IPS-15b (cell line): ENCODE results near the gene TRDN.

Experiments
- H3K27me3 ChIP-seq: one replicate; pipeline ENCODE4 v1.6.1; 2013; ENCODE audit warnings: low read length; ENCODE audit not compliant: control insufficient read depth, insufficient read depth
- H3K36me3 ChIP-seq: one replicate; pipeline ENCODE4 v1.6.1; 2013; ENCODE audit warnings: low read length; ENCODE audit not compliant: control insufficient read depth, insufficient read depth
- H3K4me1 ChIP-seq: one replicate; pipeline ENCODE4 v1.6.1; 2013; ENCODE audit warnings: mild to moderate bottlenecking, low read length; ENCODE audit not compliant: control insufficient read depth, insufficient read depth
- H3K4me3 ChIP-seq: one replicate; pipeline ENCODE4 v1.5.1; 2013; ENCODE audit warnings: low read depth, low read length
- H3K9ac ChIP-seq: one replicate; pipeline ENCODE4 v1.6.1; 2013; ENCODE audit warnings: low read depth, mild to moderate bottlenecking, low read length
- H3K9me3 ChIP-seq: one replicate; pipeline ENCODE4 v1.6.1; 2013; ENCODE audit warnings: mild to moderate bottlenecking, low read length; ENCODE audit not compliant: control insufficient read depth, insufficient read depth

TRDN gene

DNA sequence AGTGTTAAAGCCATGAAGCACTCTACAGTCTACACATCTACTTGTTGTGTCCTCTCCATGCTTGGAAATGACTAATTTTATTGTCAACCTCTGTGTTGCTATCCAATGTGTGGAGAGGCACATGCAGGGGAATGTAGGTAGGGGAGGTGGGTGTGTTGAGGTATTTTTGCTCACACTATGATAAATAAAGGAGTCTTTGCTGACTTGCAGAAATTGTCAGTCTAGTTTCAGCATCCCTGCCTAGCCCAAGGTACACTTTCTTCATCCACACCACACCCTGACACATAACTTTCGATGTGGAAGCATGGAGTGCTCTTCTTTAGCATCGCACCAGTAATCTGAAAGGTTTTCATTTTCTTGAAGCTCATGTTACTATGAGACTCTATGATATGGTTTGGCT, 264.0 kb downstream of the TRDN start:
- Histone ChIP-seq H3K4me3 (no peak overlapping the region), H3K4me1 (no peaks in the 10 kb centered on the region), H3K9me3 (no peaks in the 10 kb centered on the region), H3K9ac (no peak overlapping the region), H3K27me3 (no peaks in the 10 kb centered on the region), H3K36me3 (no peaks in the 10 kb centered on the region)

DNA sequence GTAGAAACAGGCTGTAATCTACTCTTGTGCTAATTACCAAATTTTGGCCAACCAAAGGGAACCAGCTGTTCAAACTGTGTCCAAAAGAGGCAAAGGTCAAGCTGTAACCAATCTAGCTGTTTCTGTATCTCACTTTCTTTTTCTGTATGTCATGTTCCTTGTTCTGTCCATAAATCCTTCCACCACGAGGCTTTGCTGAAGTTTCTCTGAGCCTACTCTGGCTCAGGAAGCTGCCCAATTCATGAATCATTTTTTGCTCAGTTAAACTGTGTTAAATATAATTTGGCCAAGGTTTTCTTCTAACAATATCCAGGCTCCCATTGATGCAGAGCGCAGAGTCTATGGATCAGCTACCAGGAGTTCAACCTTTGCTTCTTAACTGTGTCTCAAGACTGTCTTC, 272.8 kb downstream of the TRDN start:
- Histone ChIP-seq H3K9me3 (no peaks in the 10 kb centered on the region), H3K36me3 (no peaks in the 10 kb centered on the region), H3K4me3 (no peak overlapping the region), H3K4me1 (no peaks in the 10 kb centered on the region), H3K27me3 (no peaks in the 10 kb centered on the region), H3K9ac (no peak overlapping the region)

DNA sequence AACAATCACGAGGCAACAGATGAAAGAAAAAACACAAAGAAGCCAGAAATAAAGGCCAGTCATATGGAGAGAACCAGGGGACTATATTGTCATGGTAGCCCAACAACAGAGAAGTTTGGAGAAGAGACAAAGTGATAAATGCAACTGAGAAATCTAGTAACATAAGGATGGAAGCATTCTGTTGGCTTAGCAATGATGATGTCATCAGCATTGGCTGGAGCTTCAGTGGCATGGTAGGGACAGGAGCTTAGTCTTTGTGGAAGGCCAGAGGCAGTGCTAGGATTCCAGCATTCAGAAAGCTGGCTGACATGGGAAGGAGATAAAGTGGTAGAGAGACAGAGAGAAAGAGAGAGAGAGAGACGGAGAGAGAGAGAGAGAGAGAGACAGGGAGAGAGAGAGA, 276.4 kb downstream of the TRDN start:
- H3K4me3 ChIP-seq, result no peak overlapping the region
- no peaks in the 10 kb centered on the region for H3K9me3 ChIP-seq
- no peaks in the 10 kb centered on the region for H3K4me1 ChIP-seq
- H3K9ac ChIP-seq, result no peak overlapping the region
- no peaks in the 10 kb centered on the region for H3K27me3 ChIP-seq
- no peaks in the 10 kb centered on the region for H3K36me3 ChIP-seq

DNA sequence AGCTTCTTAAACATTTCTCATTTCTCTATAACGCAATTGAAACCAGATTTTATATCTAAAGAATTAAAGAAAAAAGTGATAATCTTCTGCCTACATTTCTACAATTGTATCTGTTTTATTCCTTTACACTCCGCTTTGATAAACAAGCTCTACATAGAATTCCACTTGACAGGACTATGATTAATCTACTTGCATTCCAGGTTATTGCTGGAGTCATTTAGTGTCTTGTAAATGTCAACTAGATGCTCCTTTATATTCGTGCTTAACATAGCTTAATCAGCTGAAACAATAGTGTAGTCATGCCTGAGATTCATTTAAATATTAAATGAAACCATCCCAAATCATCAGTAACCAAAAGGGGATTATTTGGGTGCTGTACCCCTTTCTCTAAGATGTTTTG, 284.0 kb downstream of the TRDN start:
- Histone ChIP-seq H3K4me1 (no peaks in the 10 kb centered on the region), H3K9me3 (no peaks in the 10 kb centered on the region), H3K9ac (no peak overlapping the region), H3K4me3 (no peak overlapping the region), H3K27me3 (no peaks in the 10 kb centered on the region), H3K36me3 (no peaks in the 10 kb centered on the region)

DNA sequence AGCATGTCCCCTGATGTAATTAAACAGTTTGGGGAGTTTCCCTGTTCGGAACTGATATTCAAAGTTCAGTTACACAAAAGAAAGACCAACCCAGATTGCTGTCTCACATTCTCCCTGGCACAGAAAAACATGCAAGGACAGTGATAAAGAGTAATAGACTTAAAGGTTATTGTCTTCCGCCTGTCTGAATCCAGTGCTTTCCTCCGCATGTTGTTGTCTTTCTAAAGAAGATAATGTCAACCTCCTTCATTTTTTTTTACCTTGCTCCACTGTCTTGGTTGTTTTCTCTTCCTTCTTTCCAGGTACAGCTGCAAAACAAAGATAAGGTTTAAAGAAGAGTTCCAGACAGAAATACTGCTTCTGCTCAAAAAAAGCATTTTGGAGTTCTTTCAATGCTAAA, 284.5 kb downstream of the TRDN start:
- Histone ChIP-seq H3K9me3 (no peaks in the 10 kb centered on the region), H3K4me3 (no peak overlapping the region), H3K4me1 (no peaks in the 10 kb centered on the region), H3K27me3 (no peaks in the 10 kb centered on the region), H3K36me3 (no peaks in the 10 kb centered on the region), H3K9ac (no peak overlapping the region)

DNA sequence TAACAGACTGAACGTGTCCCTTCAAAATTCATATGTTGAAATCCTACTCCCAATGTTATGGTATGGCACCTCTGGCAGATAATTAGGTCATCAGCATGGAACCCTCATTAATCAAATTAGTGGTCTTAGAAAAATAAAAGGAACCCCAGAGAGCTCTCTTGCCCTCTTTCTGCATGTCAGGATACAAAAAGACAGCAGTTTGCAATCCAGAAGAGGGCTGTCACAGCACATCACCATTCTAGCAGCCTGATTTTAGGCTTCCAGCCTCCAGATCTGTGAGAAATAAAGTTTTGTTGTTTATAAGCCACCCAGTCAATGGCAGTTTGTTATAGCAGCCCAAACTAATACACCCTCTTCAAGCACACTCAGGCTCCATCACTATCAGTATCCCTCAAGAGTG, 292.9 kb downstream of the TRDN start:
- no peaks in the 10 kb centered on the region for H3K4me1 ChIP-seq
- H3K9me3 ChIP-seq, result no peaks in the 10 kb centered on the region
- H3K36me3 ChIP-seq, result no peaks in the 10 kb centered on the region
- no peaks in the 10 kb centered on the region for H3K27me3 ChIP-seq
- H3K9ac ChIP-seq, result no peak overlapping the region
- no peak overlapping the region for H3K4me3 ChIP-seq

DNA sequence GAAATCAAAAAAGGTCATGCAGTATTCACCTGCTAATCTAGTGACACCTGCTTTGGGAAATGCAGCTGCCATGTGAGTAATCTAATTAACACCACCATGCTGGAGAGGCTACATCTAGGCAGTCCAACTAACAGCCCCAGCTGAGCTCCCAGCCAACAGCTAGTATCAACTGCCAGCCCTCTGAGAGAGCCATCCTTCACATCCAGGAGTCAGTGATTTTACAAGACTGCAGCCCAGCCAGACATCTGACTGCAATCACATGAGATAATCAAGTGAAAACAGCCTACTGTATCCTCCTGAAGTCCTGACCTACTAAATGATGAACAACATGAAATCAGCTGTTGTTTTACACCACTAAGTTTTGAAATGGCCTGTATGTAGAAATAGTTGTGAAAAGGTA, 298.4 kb downstream of the TRDN start:
- no peak overlapping the region for H3K9ac ChIP-seq
- H3K27me3 ChIP-seq, result no peaks in the 10 kb centered on the region
- no peak overlapping the region for H3K4me3 ChIP-seq
- no peaks in the 10 kb centered on the region for H3K9me3 ChIP-seq
- H3K36me3 ChIP-seq, result no peaks in the 10 kb centered on the region
- H3K4me1 ChIP-seq, result no peaks in the 10 kb centered on the region

DNA sequence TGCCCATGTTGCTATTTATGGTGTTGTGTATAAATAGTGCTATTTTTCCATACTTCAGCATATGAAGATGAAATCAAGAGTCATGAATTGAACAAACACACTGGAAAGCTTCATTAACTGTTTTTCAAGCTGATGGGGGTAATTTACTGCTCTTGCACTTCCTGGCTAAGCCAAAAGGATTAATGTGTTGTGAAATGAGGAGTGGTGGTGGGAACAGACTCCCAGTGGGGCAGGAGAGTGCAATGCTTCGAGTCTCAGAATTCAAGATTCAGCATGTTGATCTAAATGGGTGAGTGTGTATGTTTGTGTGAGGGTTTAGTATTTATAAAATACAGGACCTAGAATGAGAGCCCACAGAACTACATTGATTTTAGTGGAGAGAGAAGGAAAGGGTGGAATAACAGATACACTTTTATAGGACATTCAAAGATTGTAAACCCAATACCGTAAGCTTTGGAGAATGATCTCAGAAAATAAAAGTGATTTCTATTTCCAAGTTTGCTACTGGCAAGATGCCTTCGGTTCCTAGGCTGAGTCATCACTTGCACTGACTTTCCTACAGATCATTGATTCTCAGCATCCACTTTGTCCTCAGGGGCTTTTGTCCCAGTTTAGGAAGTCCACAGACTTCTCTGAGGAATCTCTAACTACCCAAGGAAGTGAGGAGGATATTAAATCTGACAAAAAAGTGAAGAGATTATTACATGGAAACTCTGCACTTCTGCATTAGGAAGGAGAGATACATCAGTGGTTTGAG, 303.6 kb downstream of the TRDN start:
- H3K27me3 ChIP-seq, result no peaks in the 10 kb centered on the region
- H3K4me1 ChIP-seq, result no peaks in the 10 kb centered on the region
- no peak overlapping the region for H3K9ac ChIP-seq
- H3K9me3 ChIP-seq, result no peaks in the 10 kb centered on the region
- no peak overlapping the region for H3K4me3 ChIP-seq
- H3K36me3 ChIP-seq, result no peaks in the 10 kb centered on the region

DNA sequence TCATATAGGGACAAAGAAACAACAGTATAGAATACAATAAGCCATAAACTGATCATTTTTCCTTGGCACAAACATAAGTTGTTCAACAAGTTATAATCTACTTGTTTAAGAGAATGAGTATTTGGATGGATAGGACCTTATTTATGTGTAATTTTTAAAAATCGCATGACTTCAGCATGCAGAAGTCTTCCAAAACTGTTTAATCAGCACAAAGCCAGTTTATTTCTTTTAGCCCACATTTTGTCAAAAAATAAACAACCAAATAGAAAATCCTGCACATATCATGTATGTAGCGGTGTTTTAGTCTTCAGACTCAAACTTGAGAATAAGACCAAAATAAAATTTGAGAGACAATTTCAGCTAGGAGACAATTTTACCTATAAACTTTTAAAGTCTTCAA, 304.7 kb downstream of the TRDN start:
- Histone ChIP-seq H3K9me3 (no peaks in the 10 kb centered on the region), H3K4me3 (no peak overlapping the region), H3K36me3 (no peaks in the 10 kb centered on the region), H3K9ac (no peak overlapping the region), H3K4me1 (no peaks in the 10 kb centered on the region), H3K27me3 (no peaks in the 10 kb centered on the region)

DNA sequence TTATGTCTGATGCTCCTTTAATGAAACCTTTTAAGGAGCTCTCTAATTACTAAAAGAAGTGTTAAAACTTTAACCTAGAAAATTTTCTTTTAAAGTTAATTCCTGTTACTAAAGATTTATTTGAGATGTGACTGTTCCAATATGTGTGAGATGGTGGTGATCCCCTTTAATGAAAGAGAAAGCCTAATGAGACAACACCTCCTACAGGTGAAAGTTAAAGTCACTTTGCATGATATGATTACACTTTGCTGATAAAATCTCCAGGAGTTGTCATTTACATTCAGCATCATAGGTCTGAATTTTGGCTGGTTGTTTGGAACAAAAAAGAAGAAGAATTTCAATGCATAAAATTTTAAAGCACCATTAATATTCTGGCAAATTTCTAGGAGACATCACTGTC, 307.4 kb downstream of the TRDN start:
- no peaks in the 10 kb centered on the region for H3K27me3 ChIP-seq
- H3K9me3 ChIP-seq, result no peaks in the 10 kb centered on the region
- H3K4me1 ChIP-seq, result no peaks in the 10 kb centered on the region
- H3K4me3 ChIP-seq, result no peak overlapping the region
- H3K9ac ChIP-seq, result no peak overlapping the region
- no peaks in the 10 kb centered on the region for H3K36me3 ChIP-seq

DNA sequence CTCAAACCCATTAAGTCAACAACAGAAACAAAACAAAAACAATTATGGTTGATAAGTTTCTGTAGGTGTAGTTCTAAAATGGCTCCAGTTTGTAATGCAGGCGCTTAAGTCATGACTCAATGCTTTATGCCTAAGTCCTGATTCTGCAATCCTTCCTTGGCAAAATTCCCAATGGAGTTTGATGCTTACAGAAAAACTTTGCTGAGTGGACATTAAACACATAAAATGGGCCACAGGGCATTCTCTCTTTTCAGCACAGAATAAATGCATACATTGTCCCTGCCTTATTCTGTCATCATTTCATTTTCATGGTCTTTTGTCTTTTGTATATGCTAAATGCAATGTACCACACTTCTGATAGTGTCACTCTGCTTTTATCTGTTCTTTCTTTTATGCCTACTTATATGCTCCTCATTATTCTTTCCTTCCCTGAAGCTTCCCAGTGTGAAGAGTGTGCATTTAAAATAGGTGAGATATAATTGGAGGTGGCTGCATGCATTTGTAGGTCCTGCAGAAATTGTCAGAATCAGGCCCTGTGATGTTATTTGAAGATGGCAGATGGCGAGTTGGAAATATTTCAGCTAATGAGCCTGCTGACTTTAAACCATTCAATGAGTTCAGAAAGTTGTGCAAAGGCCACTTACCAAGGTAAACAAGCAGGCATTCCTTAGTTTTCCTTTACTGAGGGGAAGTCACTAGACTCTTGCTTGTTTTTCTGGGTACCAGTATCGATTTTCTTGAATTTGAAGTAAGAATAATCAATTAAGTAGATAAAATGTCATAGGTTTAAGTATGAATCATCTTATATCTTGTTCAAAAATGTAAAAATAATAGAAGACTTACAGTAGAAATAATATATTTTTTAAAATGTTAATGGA, 313.1 kb downstream of the TRDN start:
- Histone ChIP-seq H3K36me3 (no peaks in the 10 kb centered on the region), H3K27me3 (no peaks in the 10 kb centered on the region), H3K9ac (no peak overlapping the region), H3K9me3 (no peaks in the 10 kb centered on the region), H3K4me3 (no peak overlapping the region), H3K4me1 (no peaks in the 10 kb centered on the region)

DNA sequence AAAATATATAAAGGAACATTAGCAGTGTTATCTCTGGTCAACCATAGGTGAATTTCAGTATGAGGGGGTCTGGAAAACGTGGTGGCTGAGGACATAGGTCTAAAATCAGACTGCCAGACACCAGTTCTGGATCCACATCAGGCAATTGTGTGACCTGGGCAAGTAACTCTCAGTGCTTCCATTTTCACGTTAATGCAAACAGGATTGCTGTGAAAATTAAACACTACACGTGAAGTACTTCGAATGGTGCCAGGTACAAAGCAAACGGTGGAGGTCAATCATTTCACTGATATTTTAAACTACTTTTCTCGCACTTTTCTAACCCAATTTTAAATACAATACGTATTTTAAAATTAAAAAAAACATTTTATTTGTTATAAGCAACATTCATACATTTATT, 315.7 kb downstream of the TRDN start:
- no peaks in the 10 kb centered on the region for H3K4me1 ChIP-seq
- H3K36me3 ChIP-seq, result no peaks in the 10 kb centered on the region
- no peaks in the 10 kb centered on the region for H3K9me3 ChIP-seq
- no peaks in the 10 kb centered on the region for H3K27me3 ChIP-seq
- H3K4me3 ChIP-seq, result no peak overlapping the region
- no peak overlapping the region for H3K9ac ChIP-seq
